Stimulated activated CD8-positive, alpha-beta memory T cell treated with anti-CD3 and anti-CD28 coated beads, Interleukin-7, amount 100 ng/mL, for 4 hours (primary cell): Measurements from ENCODE around the gene SOS2.

Experiments
- DNase-seq, 2 donors: peaks; one replicate each; pipeline ENCODE4 v3.0.0-alpha.2; 2020; ENCODE audit warnings: low read depth in 2 of 2

The SOS2 gene

GRCh38 chr14:50116181-50116956, 115.0 kb downstream of the SOS2 start, which contains the start of gene VCPKMT:
Gene VCPKMT (minus strand): TSS chr14:50116572. CDS start chr14:50116552, 20 bp downstream.
- DNase-seq = peak; percentile 86 to 97

DNA sequence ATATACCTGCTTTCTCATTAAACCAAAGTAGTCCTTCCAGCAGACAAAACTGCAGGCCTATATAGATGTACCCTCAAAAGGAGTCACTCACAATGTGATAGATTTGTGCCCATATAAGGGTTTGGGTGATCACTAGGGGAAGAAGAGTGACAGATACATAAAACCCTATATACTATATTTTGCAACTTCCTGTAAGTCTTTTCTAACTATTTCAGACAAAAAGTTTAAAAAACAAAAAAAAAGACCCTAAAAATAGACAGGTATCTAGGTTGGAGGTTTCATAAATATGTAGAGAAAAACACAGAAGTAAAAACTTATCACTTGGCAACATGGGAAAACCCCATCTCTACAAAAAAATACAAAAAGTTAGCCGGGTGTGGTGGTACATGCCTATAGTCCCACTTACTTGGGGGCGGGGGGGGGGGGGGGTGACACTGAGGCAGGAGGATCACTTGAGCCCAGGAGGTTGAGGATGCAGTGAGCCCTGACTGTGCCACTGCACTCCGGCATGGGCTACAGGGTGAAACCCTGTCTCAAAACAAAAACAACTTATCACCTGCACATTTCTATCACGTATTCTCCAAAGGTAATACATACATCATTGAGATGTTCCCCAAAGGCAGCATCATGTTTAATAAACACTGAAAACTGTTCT, 117.9 kb downstream of the SOS2 start:
- DNase-seq = no peak

- no peak for DNase-seq
These were observed 120.9 kb downstream of the SOS2 start for GRCh38 chr14:50110323-50111037.

DNA sequence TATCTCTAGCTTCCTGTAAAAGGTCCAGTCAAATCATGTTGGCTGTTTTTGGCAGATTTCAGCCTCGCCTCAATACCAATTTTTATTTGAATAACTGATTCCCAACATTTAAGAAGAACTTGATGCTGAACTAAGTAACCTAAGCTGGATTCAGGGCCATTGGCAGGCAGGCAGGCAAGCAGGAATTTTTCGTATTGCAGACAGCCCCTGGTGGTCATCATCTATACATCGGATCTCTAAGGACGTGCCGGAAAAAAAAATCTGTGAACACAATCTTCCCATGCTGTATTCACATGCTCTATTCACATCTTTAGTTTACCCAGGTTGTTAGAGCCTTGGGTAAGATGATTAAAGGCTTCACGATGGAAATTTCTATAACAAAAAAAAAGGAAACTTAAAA, 122.0 kb downstream of the SOS2 start:
- DNase-seq = no peak

- DNase-seq = no peak
These were observed 123.5 kb downstream of the SOS2 start for GRCh38 chr14:50107850-50108249.

- DNase-seq = no peak
These were observed 125.2 kb downstream of the SOS2 start for GRCh38 chr14:50106178-50106577.

GRCh38 chr14:50103558-50103957, 127.8 kb downstream of the SOS2 start:
- DNase-seq = no peak

- no peak for DNase-seq
These were observed 130.0 kb downstream of the SOS2 start for GRCh38 chr14:50101417-50101816.

GRCh38 chr14:50100805-50101204, 130.6 kb downstream of the SOS2 start:
- DNase-seq = no peak

- DNase-seq = no peak
These were observed 132.0 kb downstream of the SOS2 start for GRCh38 chr14:50099335-50099734.

GRCh38 chr14:50095895-50096294, 135.5 kb downstream of the SOS2 start:
- no peak for DNase-seq

- DNase-seq = no peak
These were observed 137.2 kb downstream of the SOS2 start for GRCh38 chr14:50094056-50094755.

- DNase-seq = no peak
These were observed 137.9 kb downstream of the SOS2 start for GRCh38 chr14:50093496-50093895.

GRCh38 chr14:50092006-50092555, 139.3 kb downstream of the SOS2 start:
- DNase-seq = no peak

GRCh38 chr14:50091240-50091913, 140.0 kb downstream of the SOS2 start:
- no peak for DNase-seq

GRCh38 chr14:50089208-50089607, 142.2 kb downstream of the SOS2 start:
- no peak for DNase-seq

DNA sequence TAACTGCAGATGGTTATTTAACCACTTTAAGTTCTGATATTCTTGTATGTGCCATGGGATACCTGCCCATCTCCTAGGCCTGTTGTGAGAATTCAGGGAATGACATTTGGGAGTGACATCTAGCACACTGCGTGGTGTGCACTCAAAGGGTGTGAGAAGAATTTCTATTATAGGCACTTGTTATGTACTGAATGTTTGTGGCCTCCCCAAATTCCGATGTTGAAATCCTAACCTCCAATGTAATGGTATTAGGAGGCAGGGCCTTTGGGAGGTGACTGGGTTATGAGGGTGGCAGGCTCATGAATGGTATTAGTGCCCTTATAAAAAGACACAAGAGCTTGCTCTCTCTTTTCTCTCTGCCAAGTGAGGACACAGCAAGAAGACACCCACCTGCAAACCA, 142.6 kb downstream of the SOS2 start:
- DNase-seq = no peak

DNA sequence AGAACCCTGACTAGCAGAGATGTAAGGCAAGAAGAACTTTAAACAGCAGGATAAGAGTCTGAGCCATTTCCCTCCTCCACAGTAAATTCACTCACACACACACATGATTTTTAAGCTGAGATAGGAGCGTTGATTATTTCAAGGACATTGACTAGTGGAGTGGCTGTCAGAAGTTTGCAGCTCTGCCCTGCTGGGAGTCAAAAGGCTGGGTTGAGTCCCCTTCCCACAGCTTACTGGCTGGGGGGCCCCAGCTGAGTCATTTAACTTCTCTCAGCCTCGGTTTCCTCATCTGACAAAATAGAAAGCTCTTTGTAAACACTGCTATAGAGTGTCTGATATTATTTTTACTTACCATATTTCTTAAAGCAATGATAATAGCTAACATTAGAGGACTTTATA, 143.3 kb downstream of the SOS2 start:
- no peak for DNase-seq

DNA sequence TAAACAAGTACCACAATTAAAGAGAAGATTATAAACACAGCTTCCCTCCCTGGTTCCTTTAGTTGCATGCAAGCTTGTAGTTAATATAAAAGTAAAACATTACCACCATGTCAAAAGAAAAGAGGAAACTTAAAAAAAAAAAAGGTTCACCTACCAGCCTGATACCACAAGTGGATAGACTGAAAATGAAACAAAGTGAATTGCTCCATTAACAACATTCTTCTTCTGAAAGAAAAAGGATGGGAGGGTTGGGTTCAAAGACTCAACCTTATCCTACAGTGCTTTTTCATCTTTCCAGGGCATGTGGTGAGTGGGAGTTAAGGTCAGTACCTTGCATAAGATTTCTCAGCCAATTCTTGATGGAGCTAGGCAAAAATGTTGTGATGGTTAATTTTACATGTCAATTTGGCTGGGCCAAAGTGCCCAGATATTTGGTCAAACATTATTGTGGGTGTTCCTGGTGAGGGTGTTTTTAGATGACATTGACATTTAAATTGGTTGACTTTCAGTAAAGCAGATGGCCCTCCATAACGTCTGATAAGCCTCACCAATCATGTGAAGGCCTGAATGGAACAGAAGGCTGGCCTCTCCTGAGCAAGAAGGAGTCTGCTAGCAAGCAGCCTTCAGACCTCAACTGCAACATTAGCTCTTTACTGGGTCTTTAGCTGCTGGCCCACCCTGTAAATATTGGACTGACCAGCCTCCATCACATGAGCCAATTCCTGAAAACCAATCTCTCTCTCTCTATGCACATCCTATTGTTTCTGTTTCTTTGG, 143.8 kb downstream of the SOS2 start:
- no peak for DNase-seq

DNA sequence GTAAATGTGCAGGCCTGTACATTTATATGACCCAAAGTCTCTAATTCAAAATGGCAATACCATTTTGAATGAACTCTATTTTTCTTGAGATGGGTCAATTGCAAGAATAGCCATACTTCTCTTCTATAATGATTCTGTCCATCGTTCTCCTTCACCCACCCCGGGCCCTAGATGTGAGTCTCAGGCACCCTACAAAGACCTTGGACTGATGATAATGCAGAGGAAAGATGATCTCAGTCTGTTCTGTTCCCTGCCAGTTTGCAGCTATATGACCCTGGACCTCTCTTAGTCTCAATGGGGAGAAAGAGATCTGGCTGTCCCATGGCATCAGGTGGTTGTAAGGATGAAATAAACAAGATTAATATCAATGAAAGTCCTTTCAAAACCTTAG, 145.1 kb downstream of the SOS2 start:
- DNase-seq = no peak
